ENCODE data around the gene DDX39B. TPM values are rescaled to one million over a fixed set of nuclear protein-coding genes. Genes with fewer than 3 reads are reported as not detected.
A peak's percentile ranks its signal among the peaks of the same experiment; 100 is the strongest.

The DDX39B gene
- total RNA-seq, 1 donor from 2014 or later, result 412 TPM

DNA sequence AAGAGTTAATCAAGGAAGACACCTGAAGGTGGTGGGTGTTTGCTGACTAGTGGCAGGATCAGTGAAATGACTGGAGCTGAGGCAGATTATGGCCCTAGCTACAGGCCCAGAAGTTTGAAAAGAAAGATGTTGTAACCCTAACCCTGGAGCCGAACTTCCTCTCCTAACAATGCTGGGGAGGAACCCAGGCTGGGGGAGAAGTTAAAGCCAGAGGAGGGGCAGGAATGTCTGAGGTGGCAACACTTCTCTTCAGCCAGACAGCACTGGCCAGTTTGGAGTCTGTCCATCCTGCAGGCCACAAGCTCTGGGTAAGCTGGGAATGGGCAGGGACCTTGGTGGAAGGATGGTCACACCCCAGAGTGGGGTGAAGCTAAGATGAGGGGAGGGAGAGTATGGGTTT, 44.2 kb upstream of the DDX39B start, which contains the start of gene LST1:
LST1 (plus strand) TSS at position 270 of the 400 bp plus-strand sequence. CDS start 1,023 bp downstream, outside the sequence.
- TF ChIP-seq, protein P1, sequence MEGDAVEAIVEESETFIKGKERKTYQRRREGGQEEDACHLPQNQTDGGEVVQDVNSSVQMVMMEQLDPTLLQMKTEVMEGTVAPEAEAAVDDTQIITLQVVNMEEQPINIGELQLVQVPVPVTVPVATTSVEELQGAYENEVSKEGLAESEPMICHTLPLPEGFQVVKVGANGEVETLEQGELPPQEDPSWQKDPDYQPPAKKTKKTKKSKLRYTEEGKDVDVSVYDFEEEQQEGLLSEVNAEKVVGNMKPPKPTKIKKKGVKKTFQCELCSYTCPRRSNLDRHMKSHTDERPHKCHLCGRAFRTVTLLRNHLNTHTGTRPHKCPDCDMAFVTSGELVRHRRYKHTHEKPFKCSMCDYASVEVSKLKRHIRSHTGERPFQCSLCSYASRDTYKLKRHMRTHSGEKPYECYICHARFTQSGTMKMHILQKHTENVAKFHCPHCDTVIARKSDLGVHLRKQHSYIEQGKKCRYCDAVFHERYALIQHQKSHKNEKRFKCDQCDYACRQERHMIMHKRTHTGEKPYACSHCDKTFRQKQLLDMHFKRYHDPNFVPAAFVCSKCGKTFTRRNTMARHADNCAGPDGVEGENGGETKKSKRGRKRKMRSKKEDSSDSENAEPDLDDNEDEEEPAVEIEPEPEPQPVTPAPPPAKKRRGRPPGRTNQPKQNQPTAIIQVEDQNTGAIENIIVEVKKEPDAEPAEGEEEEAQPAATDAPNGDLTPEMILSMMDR (IDR thresholded peaks at IDR 0.05; ENCODE audit: insufficient read depth, low read length, poor library complexity, severe bottlenecking), result no peak
- H3K4me3 ChIP-seq (ENCODE audit: low read depth, low read length), result no peak within 1 kb of the TSS
- H3K36me3 ChIP-seq (ENCODE audit: control insufficient read depth, insufficient read depth, low read length), result no peaks in the 10 kb centered on the region
- no peak for DNase-seq (ENCODE audit: low read depth)
- H3K27me3 ChIP-seq (ENCODE audit: control insufficient read depth, insufficient read depth, low read length), result no peaks in the 10 kb centered on the region

DNA sequence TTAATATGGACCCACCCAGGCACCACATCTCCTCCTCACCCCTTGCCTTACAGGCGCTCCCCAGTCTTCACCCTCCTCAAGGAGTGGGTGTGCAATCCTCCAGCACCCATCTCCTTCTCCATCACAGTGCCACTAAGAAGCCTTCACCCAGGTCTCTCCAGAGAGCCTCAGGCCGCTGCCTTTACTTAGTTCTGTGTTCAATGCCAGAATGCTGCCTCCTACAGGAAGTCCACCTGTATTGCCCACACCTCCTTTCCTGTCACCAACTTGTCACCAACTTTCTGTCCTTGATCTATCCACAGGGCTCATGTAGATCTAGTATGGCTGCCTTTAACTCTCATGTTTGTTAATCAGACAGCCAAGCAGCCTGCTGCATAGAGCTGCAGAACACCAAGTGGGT, 43.7 kb upstream of the DDX39B start:
- Histone ChIP-seq H3K27me3 (ENCODE audit: control insufficient read depth, insufficient read depth, low read length) (no peaks in the 10 kb centered on the region), H3K4me3 (ENCODE audit: low read depth, low read length) (no peak overlapping the region), H3K36me3 (ENCODE audit: control insufficient read depth, insufficient read depth, low read length) (no peaks in the 10 kb centered on the region)
- TF ChIP-seq, protein P1 (IDR thresholded peaks at IDR 0.05; ENCODE audit: insufficient read depth, low read length, poor library complexity, severe bottlenecking), result peak; percentile 25
- DNase-seq (ENCODE audit: low read depth), result no peak

DNA sequence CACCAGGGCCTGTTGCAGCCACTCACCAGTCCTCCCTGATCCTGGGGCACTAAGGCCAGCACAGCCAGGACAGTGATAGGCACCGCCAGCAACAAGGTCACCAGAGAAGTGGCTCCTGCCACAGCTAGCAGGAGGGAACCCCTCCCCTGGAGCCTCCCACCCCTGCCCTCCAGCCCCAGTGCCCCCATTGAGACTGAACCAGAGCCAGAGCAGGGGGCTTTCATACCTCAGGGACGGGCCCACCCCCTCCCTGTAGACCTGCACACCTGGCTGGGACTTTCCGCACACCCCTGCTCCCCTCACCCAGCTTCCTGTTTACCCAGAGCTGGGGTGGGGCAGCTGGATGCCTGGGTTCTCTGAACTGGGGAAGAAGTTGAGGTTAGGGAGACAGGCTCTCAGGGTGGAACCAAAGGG, 40.4 kb upstream of the DDX39B start, which contains the start of gene LTB:
LTB (minus strand) TSS at position 195 of the 414 bp plus-strand sequence; CDS start at position 188, 7 bp downstream.
- H3K4me3 ChIP-seq (ENCODE audit: low read depth, low read length), result peak within 1 kb of the TSS; percentile 85
- no peak for DNase-seq (ENCODE audit: low read depth)
- H3K27me3 ChIP-seq (ENCODE audit: control insufficient read depth, insufficient read depth, low read length), result no peaks in the 10 kb centered on the region
- TF ChIP-seq, protein P1 (IDR thresholded peaks at IDR 0.05; ENCODE audit: insufficient read depth, low read length, poor library complexity, severe bottlenecking), result no peak
- no peaks in the 10 kb centered on the region for H3K36me3 ChIP-seq (ENCODE audit: control insufficient read depth, insufficient read depth, low read length)

DNA sequence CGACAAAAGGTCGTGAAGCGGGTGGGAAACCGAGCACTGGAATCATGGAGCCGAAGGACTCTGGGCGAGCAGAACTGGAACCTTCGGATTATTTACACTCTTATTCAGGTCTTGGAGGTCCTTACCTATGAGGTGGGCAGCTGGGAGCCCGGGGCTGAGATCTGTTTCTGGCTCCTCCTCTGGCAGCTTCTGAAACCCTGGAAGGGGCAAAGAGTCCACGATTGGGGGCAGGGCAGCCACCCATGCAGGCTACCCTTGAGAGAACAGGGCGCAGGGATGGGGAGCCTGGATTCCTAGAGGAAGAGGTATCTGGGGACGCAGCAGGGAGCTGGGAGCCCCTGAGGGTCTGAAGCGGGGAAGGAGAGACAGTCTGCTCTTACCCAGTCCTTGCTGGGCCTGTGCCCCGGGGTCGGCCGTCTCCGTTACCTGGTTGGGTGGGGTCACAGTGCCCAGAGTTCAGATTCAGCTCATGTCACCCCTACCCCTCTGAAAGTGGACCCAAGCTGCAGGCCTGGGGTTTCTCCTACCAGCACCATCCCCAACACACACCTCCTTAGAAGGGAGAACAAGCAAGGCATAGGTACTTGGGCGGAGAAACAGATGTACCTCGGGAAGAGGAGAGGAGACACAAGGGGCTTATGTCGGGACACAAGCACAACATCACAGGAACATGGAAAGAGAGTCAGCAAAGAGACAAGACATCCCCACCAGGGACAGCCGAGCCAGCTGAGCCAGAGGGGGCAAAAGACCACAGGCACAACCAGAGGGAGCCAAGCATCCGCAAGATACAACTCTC, 39.8 kb upstream of the DDX39B start:
- Histone ChIP-seq H3K27me3 (ENCODE audit: control insufficient read depth, insufficient read depth, low read length) (no peaks in the 10 kb centered on the region), H3K4me3 (ENCODE audit: low read depth, low read length) (peak overlapping the region; percentile 85), H3K36me3 (ENCODE audit: control insufficient read depth, insufficient read depth, low read length) (no peaks in the 10 kb centered on the region)
- no peak for DNase-seq (ENCODE audit: low read depth)
- TF ChIP-seq, protein P1 (IDR thresholded peaks at IDR 0.05; ENCODE audit: insufficient read depth, low read length, poor library complexity, severe bottlenecking), result no peak

DNA sequence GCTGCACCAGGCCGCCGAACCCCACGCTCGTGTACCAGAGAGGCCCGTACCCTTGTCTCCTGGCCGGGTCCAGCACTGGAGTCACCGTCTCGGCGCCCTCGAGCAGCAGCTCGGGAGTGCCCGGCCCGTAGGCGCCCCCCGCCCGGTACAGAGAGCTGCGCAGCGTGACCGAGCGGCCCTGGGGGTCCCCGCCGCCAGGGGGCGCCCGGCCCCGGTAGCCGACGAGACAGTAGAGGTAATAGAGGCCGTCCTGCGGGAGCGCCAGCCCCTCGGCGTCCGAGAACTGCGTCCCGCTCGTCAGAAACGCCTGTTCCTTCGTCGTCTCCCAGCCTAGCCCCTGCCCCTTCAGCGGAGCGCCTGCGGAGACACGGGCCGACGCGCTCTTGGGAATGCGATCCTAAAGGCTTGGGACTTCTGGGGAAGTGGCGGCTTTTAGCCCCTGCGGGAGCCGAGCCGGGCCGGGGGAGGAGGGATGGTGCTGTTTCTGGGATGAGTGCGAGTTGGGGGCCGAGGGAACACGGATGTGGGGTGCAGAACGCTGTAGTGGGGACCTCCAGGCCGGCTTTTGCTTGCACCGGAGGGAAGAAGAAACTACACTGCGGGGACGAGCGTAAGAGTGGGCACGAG, 39.1 kb upstream of the DDX39B start:
- H3K36me3 ChIP-seq (ENCODE audit: control insufficient read depth, insufficient read depth, low read length), result no peaks in the 10 kb centered on the region
- TF ChIP-seq, protein P1 (IDR thresholded peaks at IDR 0.05; ENCODE audit: insufficient read depth, low read length, poor library complexity, severe bottlenecking), result peak; percentile 71
- peak overlapping the region; percentile 85 for H3K4me3 ChIP-seq (ENCODE audit: low read depth, low read length)
- no peak for DNase-seq (ENCODE audit: low read depth)
- no peaks in the 10 kb centered on the region for H3K27me3 ChIP-seq (ENCODE audit: control insufficient read depth, insufficient read depth, low read length)

All from kidney epithelial cell (primary cell).